T-helper 2 cell treated with Interferon-gamma antibody and Interleukin-4, amounts not matched to agents 5 μg/mL and 100 μg/mL, for 36 hours (primary cell): ENCODE data around the gene ANKS1B.

ENCODE experiments used
- DNase-seq: peaks from one replicate; pipeline ENCODE4 v3.0.0; 2021; ENCODE audit warnings: low spot score
- H3K27ac Mint-ChIP-seq: one replicate; pipeline ENCODE4 v1.8.0; 2021; ENCODE audit warnings: mild to moderate bottlenecking, mixed read lengths
- H3K27me3 Mint-ChIP-seq: one replicate; pipeline ENCODE4 v1.8.0; 2021; ENCODE audit warnings: low read depth, mixed read lengths
- H3K36me3 Mint-ChIP-seq: one replicate; pipeline ENCODE4 v1.8.0; 2021; ENCODE audit warnings: low read depth, mixed read lengths
- H3K4me1 Mint-ChIP-seq: one replicate; pipeline ENCODE4 v1.8.0; 2021; ENCODE audit warnings: low read depth, mixed read lengths
- H3K4me3 Mint-ChIP-seq: one replicate; pipeline ENCODE4 v1.8.0; 2022; ENCODE audit warnings: mild to moderate bottlenecking, moderate library complexity, mixed read lengths
- H3K9me3 Mint-ChIP-seq: one replicate; pipeline ENCODE4 v1.8.0; 2021; ENCODE audit warnings: mixed read lengths

The ANKS1B gene

DNA sequence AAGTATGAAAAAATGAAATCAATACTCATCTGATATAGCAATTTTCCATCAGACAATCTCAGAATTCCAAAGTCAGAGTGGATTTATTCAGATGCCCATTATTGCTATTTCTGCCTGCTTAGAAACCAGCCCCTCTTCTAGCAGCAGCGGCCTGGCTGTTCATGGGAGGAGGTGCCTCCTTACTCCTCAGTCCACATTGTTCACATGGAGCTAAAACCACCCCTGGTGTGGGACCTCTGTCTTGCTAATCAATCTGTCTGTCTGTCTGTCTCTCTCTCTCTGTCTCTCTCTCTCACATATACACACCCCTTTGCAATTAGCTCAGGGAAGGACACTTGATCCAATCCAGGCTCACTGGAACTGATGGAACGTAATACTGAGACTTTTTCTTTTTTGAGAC lies 1163.5 kb downstream of the ANKS1B start:
- peaks cover 21% of the 10 kb centered on the region for H3K27me3 Mint-ChIP-seq
- no peak for DNase-seq
- H3K36me3 Mint-ChIP-seq = no peaks in the 10 kb centered on the region
- no peaks in the 10 kb centered on the region for H3K9me3 Mint-ChIP-seq
- no peak overlapping the region for H3K27ac Mint-ChIP-seq
- no peak overlapping the region for H3K4me3 Mint-ChIP-seq
- no peaks in the 10 kb centered on the region for H3K4me1 Mint-ChIP-seq

DNA sequence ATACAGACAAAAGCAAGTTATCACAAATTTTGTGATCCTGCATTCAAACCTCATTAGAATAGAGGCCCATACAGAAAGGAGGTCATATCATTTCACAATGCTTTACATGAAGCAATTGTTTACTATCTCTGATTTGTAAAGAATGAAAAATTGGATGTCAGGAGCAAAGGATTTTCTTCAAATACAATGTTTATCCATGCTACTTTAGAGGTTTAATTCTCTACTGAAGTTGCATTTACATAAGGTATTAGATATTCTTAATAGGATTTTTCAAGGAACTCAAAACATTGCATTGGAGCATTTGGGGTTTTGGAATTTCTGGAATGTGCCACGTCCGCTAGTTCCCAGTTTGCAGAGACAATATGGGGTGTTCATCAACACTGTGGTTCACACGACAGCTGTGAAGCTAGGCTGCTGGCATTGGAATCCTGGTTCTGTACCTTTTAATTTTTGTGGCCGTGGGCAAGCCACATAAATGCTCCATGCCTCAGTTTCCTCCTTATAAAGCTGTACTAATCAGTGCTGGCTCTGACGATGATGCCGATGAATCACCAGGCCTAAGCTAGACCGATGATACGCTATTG lies 1164.8 kb downstream of the ANKS1B start:
- no peak overlapping the region for H3K27ac Mint-ChIP-seq
- no peak overlapping the region for H3K4me3 Mint-ChIP-seq
- no peaks in the 10 kb centered on the region for H3K36me3 Mint-ChIP-seq
- peaks cover 22% of the 10 kb centered on the region for H3K27me3 Mint-ChIP-seq
- no peaks in the 10 kb centered on the region for H3K9me3 Mint-ChIP-seq
- H3K4me1 Mint-ChIP-seq = no peaks in the 10 kb centered on the region
- no peak for DNase-seq

DNA sequence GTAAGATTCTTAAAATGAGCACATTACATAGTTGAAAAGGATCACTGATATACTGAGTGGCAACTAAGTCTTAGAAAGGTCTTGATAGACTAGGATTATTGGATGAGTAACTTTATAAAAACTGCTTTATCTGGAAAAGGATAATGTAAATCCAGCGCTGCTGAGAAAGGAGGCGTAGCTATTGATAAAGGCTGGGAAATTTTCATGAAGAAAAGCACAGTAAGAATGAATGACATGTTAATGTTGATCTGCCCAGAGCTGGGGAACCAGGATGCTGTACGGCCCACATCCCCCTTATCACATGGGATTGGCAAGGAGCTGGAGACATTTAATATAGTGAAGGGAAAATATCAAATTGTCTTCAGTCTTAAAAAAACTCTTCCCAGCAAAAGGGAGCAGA lies 1165.7 kb downstream of the ANKS1B start:
- DNase-seq = no peak
- Mint-ChIP-seq H3K4me3 (no peak overlapping the region), H3K4me1 (no peaks in the 10 kb centered on the region), H3K36me3 (no peaks in the 10 kb centered on the region), H3K27me3 (peaks cover 24% of the 10 kb centered on the region), H3K9me3 (no peaks in the 10 kb centered on the region), H3K27ac (no peak overlapping the region)

DNA sequence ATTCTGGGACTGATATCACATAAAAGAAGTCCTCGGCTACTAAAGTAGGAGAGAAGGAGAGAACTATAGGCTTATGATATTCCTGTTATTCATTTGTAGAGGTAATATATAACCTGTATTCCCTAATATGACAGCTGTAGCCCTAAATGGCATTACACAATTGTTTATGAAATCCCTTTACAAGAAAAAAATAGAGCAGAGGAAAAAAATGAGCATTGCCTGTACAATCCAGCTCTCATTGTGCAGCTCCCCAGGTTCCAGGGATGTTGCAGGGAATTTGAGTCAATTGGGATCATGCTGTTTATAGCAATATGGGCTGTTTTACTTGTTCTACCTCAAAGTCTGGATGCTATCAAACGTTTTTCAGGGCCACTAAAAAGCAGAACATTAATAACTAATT lies 1166.5 kb downstream of the ANKS1B start:
- H3K4me1 Mint-ChIP-seq = no peaks in the 10 kb centered on the region
- no peak overlapping the region for H3K4me3 Mint-ChIP-seq
- H3K9me3 Mint-ChIP-seq = no peaks in the 10 kb centered on the region
- peaks cover 24% of the 10 kb centered on the region for H3K27me3 Mint-ChIP-seq
- H3K27ac Mint-ChIP-seq = no peak overlapping the region
- H3K36me3 Mint-ChIP-seq = no peaks in the 10 kb centered on the region
- no peak for DNase-seq

DNA sequence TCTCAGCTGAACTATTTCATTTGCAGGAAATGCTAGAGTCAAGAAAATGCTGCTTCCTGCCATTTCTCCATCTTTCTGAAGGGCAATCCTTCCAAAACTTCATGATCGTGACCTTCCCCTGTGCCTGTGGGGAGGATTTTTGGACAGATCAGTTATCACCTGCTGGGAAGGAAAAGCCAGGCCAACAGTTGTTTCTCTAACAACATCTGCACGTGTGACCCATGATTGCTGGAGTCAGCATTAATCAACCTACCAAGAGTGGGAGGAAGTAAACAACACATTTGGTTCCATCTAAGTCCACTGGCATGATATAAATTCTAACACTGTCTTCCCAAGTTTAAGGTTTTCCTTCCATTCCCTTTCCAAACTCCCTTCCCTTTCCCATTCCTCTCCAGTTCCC lies 1167.0 kb downstream of the ANKS1B start:
- Mint-ChIP-seq H3K36me3 (no peaks in the 10 kb centered on the region), H3K4me1 (no peaks in the 10 kb centered on the region), H3K27ac (no peak overlapping the region), H3K4me3 (no peak overlapping the region), H3K27me3 (peaks cover 23% of the 10 kb centered on the region), H3K9me3 (no peaks in the 10 kb centered on the region)
- no peak for DNase-seq

DNA sequence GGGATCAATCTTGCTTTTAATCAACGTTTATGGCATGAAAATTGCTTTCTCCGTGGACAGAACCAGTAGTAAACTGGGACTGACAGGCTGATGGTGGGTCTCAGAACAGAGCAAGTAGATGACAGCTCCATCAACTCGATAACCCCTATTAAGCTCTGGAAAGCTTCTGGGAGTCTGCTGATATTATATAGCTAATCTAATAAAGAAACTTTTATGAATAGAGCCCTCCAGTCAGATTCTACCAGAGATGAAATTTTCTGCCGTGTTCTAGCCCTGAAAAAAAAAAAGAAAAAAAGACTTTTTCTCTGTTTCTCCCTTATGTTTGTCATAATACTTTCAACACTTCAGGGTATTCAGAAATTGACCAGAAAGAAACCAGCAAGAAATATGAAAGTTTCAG lies 1168.0 kb downstream of the ANKS1B start:
- Mint-ChIP-seq H3K4me3 (no peak overlapping the region), H3K4me1 (no peaks in the 10 kb centered on the region), H3K9me3 (no peaks in the 10 kb centered on the region), H3K36me3 (no peaks in the 10 kb centered on the region), H3K27ac (no peak overlapping the region), H3K27me3 (peaks cover 22% of the 10 kb centered on the region)
- DNase-seq = no peak

DNA sequence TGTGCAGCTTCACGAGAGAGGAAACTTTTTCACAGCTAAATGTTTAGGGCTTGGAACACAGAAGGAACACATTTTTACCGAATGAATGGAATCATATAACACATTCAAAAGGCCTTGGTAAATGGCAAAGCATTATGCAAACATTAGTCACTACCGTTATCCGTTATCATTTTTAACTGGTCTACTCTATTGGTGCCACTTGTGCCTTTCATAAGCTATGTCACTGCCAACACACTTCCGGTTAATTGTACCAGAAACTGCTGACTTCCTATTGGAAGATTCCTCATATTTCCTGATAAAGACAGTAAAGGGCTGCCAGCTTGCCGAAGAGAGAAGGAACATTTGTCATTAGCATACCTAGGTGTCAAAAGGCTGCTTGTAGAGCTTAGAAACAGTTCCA lies 1170.5 kb downstream of the ANKS1B start:
- peaks cover 27% of the 10 kb centered on the region for H3K27me3 Mint-ChIP-seq
- no peak overlapping the region for H3K4me3 Mint-ChIP-seq
- no peaks in the 10 kb centered on the region for H3K4me1 Mint-ChIP-seq
- no peak overlapping the region for H3K27ac Mint-ChIP-seq
- no peaks in the 10 kb centered on the region for H3K36me3 Mint-ChIP-seq
- no peaks in the 10 kb centered on the region for H3K9me3 Mint-ChIP-seq
- DNase-seq = no peak

DNA sequence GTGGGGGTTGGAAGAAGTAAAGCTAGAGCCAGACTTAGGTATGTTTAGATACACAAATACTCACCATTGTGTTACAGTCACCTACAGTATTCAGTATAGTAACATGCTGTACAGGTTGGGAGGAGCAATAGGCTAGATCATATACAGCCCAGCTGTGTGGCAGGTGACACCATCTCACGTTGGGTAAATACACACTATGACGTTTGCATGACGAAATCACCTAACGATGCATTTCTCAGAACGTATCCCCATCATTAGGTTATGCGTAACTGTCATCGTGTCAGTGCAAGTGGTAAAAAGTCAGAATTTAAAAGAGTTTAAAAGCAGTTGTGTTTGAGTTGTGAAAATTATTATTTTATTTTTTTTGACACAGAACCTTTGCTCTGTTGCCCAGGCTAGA lies 1172.5 kb downstream of the ANKS1B start:
- DNase-seq = no peak
- peaks cover 26% of the 10 kb centered on the region for H3K27me3 Mint-ChIP-seq
- no peak overlapping the region for H3K4me3 Mint-ChIP-seq
- H3K27ac Mint-ChIP-seq = no peak overlapping the region
- no peaks in the 10 kb centered on the region for H3K9me3 Mint-ChIP-seq
- no peaks in the 10 kb centered on the region for H3K36me3 Mint-ChIP-seq
- H3K4me1 Mint-ChIP-seq = no peaks in the 10 kb centered on the region

DNA sequence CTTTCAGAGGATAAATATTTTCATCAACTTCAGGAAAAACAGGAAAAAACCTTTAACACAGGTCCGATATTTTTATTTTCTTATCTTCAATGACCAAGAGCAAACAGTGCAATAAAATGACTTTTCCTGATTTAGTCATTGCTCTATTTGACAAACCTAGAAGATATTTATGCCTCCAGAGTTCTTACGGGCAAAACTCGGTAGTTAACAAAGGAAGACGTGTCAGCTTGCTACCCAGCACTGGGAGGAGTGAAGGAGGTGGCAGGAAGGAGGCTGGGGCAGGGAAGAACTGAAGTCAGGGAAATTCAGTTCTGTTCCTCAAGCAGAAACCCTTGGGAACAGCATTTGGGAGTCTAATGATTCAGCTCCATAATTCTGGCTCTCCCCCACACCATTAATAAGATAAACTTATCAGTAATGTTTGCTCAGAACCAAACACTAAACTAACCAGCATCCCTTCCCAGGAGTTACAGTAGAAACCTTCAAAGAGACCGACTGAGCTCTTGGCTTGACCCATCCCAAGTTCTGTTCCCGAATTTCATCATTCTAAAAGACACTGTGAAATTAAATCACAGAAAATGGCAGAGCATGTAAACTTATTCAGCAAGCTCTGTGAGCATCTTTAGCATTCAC lies 1176.4 kb downstream of the ANKS1B start:
- H3K27ac Mint-ChIP-seq = no peak overlapping the region

DNA sequence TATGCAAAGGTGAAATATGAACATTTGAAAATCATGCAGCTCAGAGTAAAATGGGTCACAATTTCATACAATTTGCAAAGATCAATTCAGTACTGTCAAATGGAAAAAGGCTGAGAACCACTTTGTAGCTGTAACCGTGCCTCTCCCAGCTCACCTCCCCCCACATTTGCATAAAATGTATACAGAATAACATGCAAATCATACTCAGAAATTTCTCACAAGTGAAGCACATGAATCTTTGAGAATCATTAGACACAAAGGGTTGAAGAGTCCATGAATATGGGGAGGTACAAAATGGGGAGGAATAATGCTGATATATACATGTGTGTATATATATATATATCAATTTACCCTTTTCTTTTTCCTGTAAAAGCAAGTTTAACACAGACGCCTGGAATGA lies 1177.5 kb downstream of the ANKS1B start:
- no peaks in the 10 kb centered on the region for H3K36me3 Mint-ChIP-seq
- H3K9me3 Mint-ChIP-seq = no peaks in the 10 kb centered on the region
- no peak for DNase-seq
- H3K27me3 Mint-ChIP-seq = peaks cover 31% of the 10 kb centered on the region
- H3K4me1 Mint-ChIP-seq = no peaks in the 10 kb centered on the region
- no peak overlapping the region for H3K27ac Mint-ChIP-seq
- H3K4me3 Mint-ChIP-seq = no peak overlapping the region

More for the DNA sequence above, 1176.4 kb downstream of the ANKS1B start:
- H3K4me3 Mint-ChIP-seq = no peak overlapping the region
- no peaks in the 10 kb centered on the region for H3K4me1 Mint-ChIP-seq
- peaks cover 25% of the 10 kb centered on the region for H3K27me3 Mint-ChIP-seq
- no peaks in the 10 kb centered on the region for H3K9me3 Mint-ChIP-seq
- DNase-seq = no peak
- H3K36me3 Mint-ChIP-seq = no peaks in the 10 kb centered on the region

DNA sequence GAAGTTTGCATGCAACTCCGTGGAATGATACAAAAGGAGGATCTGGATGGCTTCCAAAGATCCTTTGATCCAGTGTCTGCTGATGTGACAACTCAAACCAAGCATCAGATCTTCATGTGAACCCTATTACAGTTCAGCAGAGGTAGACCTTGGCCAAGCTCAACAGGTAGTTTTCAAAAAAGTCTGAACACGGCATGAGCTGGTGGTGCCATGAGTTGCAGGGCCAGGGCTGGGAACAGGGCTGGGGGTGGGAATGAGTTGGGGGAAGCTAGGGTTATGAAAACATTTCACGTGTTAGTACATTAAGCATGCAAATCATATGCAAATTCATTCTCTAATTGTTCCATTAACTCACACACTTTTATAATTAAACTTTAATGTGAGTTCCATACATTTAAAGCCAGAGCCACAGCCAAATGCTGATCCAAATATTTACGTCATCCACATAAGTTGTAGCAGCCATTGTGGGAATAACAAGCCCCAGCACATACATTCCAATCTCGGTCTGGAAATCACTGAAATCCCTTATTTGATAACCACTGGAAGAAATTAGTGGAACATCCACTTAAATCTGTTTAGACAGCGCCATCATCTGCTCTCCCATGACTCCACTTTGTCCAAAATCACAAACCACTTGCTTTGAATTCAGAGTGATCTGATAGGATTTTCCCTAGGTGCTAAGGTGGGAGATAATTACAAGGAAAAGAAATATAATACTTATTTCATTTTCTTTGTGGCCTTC lies 1181.1 kb downstream of the ANKS1B start:
- H3K4me3 Mint-ChIP-seq = no peak overlapping the region
- DNase-seq = no peak
- H3K9me3 Mint-ChIP-seq = no peaks in the 10 kb centered on the region
- H3K27me3 Mint-ChIP-seq = peaks cover 29% of the 10 kb centered on the region
- no peaks in the 10 kb centered on the region for H3K36me3 Mint-ChIP-seq
- no peak overlapping the region for H3K27ac Mint-ChIP-seq
- no peaks in the 10 kb centered on the region for H3K4me1 Mint-ChIP-seq

DNA sequence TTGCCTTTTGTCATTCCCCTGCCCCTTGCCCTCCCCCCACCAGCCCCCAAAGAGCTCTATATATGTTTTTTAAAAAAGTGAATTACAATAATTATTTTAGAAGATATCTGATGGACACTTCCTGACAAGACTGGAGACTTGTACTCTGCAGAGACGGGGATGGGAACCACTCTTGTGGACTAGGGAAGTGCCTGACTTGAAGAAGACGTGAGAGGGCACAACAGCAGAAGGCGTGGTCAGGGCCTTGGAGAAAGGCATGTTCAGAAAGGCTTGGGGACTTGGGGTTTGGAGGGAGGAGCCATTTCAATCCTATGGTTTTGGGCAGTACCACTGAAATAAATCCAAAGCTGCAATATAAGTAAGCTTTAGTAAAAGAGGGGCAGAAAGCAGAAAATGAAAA lies 1184.9 kb downstream of the ANKS1B start:
- Mint-ChIP-seq H3K4me1 (no peaks in the 10 kb centered on the region), H3K36me3 (no peaks in the 10 kb centered on the region), H3K4me3 (no peak overlapping the region), H3K9me3 (no peaks in the 10 kb centered on the region), H3K27ac (no peak overlapping the region), H3K27me3 (peaks cover 29% of the 10 kb centered on the region)
- no peak for DNase-seq

DNA sequence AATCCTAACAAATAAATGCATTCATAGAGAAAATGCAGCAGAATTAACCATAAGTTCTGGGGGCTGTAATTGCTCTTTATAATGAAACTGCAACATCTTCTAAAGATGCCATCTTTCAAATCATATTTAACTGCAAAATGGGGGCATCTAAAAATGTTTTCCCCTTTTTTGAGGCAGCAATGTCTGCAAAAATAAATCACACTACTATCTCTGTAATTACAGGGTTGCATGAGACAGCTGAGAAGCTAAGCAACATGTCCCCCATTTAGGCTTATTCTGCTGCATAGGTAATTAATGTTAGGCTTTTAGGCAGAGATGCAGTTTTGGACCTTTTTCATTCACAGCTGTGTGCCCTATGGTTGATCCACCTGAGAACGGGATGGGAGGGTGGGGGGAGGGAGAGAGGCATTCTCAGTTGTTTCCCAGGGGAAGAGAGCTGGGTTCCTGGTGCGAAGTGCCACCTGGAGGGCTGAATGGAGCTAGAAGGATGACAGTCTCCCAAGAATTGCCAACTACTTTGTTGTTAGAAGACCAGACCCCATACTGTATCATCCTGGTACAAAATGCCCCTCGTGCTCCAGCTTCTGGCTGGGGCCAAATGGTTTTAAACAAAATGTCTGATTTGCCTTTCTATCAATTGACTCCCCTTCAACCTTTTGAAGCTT lies 1185.5 kb downstream of the ANKS1B start:
- Mint-ChIP-seq H3K9me3 (no peaks in the 10 kb centered on the region), H3K4me1 (no peaks in the 10 kb centered on the region), H3K36me3 (no peaks in the 10 kb centered on the region), H3K27ac (no peak overlapping the region), H3K4me3 (no peak overlapping the region), H3K27me3 (peaks cover 31% of the 10 kb centered on the region)
- no peak for DNase-seq

DNA sequence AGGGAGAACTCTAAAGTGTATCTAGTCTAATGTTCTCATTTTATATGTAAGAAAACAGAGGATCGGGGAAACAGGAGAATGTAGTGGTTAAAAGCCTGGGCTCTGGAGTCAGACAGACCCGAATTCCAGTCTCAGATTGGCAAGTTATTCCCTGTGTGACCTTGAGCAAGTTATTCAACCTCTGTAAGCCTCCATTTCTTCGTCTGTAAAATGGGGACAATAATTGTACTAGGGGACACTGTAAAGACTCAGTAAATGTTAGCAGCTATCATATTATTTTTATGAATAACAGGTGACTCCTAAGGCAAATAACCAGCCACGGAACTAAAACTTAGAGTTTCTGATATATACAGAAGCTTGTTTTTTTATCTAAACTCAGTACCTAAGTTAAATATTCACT lies 1187.5 kb downstream of the ANKS1B start:
- Mint-ChIP-seq H3K4me3 (no peak overlapping the region), H3K27ac (no peak overlapping the region), H3K4me1 (no peaks in the 10 kb centered on the region), H3K36me3 (no peaks in the 10 kb centered on the region), H3K27me3 (peaks cover 30% of the 10 kb centered on the region), H3K9me3 (no peaks in the 10 kb centered on the region)
- DNase-seq = no peak
